ENCODE measurements around the gene RBM43.
"Not testable (repeated sequence)": the region's sequence is repeated elsewhere in the genome, so short reads cannot be mapped to it uniquely, and the experiment has no call there.

RBM43 gene

GRCh38 chr2:151267537-151267936, 5.9 kb upstream of the RBM43 start:
- no peak for DNase-seq

GRCh38 chr2:151265991-151266390, 4.3 kb upstream of the RBM43 start:
- no peak for DNase-seq

- DNase-seq = no peak
Measured at GRCh38 chr2:151264157-151264825, 2.6 kb upstream of the RBM43 start.

GRCh38 chr2:151262629-151263028, 966 bp upstream of the RBM43 start:
- no peak for DNase-seq

- no peak for DNase-seq
Measured at GRCh38 chr2:151261977-151262291, 271 bp upstream of the RBM43 start.

- no peak for DNase-seq
Measured at GRCh38 chr2:151260573-151261230, 961 bp downstream of the RBM43 start.

- no peak for DNase-seq
Measured at GRCh38 chr2:151258121-151258520, 3.5 kb downstream of the RBM43 start.

GRCh38 chr2:151252646-151253045, 9.0 kb downstream of the RBM43 start:
- no peak for DNase-seq

GRCh38 chr2:151251012-151251411, 10.7 kb downstream of the RBM43 start:
- no peak for DNase-seq

- no peak for DNase-seq
Measured at GRCh38 chr2:151247432-151247831, 14.2 kb downstream of the RBM43 start.

GRCh38 chr2:151246152-151246551, 15.5 kb downstream of the RBM43 start:
- DNase-seq = no peak

- DNase-seq = no peak
Measured at GRCh38 chr2:151243468-151243867, 18.2 kb downstream of the RBM43 start.

GRCh38 chr2:151241224-151241623, 20.4 kb downstream of the RBM43 start:
- DNase-seq = no peak

- no peak for DNase-seq
Measured at GRCh38 chr2:151240433-151240832, 21.2 kb downstream of the RBM43 start.

- no peak for DNase-seq
Measured at GRCh38 chr2:151239624-151240023, 22.0 kb downstream of the RBM43 start.

- no peak for DNase-seq
Measured at GRCh38 chr2:151238527-151239487, 22.9 kb downstream of the RBM43 start.

- no peak for DNase-seq
Measured at GRCh38 chr2:151237422-151238025, 24.1 kb downstream of the RBM43 start.

GRCh38 chr2:151233760-151234159, 27.9 kb downstream of the RBM43 start:
- not testable (repeated sequence) for DNase-seq

GRCh38 chr2:151233288-151233687, 28.4 kb downstream of the RBM43 start:
- not testable (repeated sequence) for DNase-seq

GRCh38 chr2:151230627-151231140, 31.0 kb downstream of the RBM43 start:
- no peak for DNase-seq

GRCh38 chr2:151228847-151229512, 32.7 kb downstream of the RBM43 start:
- DNase-seq = no peak

GRCh38 chr2:151217343-151217742, 44.3 kb downstream of the RBM43 start:
- no peak for DNase-seq

- DNase-seq = no peak
Measured at GRCh38 chr2:151207100-151207499, 54.6 kb downstream of the RBM43 start.

All from GDM1 (cell line).